Stimulated activated CD8-positive, alpha-beta memory T cell treated with anti-CD3 and anti-CD28 coated beads, Interleukin-7, amount 100 ng/mL, for 48 hours (primary cell): ENCODE measurements around the gene OVAAL.
"Not testable (repeated sequence)": the region's sequence is repeated elsewhere in the genome, so short reads cannot be mapped to it uniquely, and the experiment has no call there.

ENCODE experiments used
- DNase-seq, 2 donors: peaks; one replicate each; pipeline ENCODE4 v3.0.0-alpha.2; 2020; ENCODE audit warnings: low read depth in 1 of 2; ENCODE audit errors: extremely low read depth in 1 of 2

OVAAL gene

DNA sequence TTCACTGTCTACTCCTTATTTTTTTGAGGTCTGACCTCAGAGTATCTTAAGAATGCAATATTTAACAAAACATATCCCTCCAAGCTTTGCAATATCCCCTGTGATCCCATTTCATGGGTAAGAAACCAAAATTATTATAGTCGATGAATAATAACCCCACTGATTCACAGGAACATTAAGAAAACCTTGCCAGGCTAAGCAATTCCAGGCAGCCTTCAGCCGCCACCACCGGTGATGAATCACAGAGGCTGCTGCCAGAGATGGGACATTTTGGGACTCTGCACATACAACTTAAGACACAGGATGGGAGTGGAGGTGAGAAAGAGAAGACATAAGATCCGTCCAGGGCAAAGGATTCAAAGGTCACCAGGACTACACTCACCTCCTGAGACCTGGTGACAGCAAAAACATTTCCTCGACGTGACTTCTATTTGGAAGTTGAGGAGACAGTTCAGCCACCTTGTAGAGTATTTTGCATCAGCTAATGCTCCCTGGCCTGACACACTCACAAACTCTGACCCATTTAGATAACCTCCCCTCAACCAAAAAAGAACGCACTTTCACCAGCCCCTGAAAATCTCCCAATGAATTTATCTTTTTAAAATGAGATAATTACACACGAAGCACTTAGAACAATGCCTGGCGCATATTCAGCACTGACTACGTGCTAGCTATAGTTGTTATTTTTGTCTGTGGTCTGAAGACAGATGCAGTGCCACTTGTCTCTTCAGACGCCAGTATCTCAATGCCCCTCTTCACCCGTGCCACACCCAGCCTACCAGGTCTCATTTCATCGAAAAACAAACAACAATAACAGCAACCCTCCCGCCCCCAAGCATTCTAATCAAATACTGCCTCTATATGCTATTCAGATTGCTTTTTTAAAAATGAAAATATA, 17.8 kb upstream of the OVAAL start:
- no peak for DNase-seq

DNA sequence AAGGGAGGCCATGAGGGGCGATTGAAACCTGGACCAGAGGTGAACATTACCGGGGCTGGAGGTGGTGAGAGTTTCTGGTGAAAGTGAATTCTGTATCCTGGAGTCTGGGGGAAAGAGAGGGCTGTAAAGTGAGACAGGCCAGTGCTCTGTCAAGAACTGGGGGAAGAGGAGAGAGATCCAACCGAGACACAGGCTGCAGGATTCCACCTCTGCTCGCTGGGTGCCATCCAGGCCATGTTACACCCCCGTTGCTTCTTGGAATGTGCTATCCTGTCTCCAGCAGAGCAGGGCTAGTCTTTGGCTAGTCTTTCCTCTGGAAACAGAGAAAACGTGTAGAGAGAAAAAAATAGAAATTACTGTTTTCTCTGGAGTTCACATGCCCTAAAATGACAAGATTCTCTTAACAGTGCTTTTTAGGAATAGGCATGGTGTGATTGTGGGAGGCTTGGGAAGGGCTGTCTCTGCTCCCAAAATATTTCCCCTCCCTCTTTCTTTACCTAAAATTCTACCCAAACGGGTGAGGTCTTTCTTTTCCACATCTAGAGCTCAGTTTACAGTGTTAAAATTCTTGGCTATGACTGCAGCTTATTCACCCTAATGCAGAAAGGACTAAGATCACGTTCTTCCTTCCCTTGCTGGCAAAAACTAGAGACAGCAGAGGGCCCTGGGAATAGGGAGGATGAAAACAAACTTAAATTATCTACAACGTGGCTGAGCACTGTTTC, 16.5 kb upstream of the OVAAL start:
- no peak for DNase-seq

GRCh38 chr1:180542838-180543145, 16.0 kb upstream of the OVAAL start:
- no peak for DNase-seq

- no peak for DNase-seq
Measured at GRCh38 chr1:180544050-180544449, 14.7 kb upstream of the OVAAL start.

DNA sequence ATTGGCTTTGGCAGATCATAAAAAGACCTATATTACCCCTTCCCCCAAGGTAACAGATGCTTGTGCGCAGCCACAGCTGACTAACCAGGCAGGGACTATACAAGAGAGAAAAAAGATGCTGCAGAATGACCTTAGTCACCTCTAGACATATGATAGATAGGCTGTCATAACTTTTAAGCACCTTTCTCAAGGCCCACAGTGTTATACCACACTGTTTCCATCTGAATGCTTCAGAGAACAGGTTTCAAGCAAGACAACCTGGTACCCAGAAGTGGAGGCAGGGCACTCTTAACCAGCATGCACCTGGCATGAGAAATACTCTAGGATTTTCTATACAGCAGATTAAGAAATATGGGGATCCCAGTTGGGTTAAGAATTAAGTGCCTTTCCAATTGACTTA, 12.8 kb upstream of the OVAAL start:
- no peak for DNase-seq

GRCh38 chr1:180548686-180549317, 10.0 kb upstream of the OVAAL start:
- no peak for DNase-seq

DNA sequence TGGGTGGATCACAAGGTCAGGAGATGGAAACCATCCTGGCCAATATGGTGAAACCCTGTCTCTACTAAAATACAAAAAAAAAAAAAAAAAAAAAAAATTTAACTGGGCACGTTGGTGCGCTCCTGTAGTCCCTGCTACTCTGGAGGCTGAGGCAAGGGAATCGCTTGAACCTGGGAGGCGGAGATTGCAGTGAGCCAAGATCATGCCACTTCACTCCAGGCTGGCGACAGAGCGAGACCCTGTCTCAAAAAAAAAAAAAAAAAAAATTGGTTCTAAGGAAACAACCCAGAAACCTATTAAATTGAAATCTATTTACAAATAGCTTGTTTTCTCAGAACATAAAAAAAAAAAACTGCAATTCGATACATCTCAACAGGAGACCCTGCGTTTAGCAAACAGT, 9.0 kb upstream of the OVAAL start:
- not testable (repeated sequence) for DNase-seq

GRCh38 chr1:180550241-180550640, 8.5 kb upstream of the OVAAL start:
- no peak for DNase-seq

DNA sequence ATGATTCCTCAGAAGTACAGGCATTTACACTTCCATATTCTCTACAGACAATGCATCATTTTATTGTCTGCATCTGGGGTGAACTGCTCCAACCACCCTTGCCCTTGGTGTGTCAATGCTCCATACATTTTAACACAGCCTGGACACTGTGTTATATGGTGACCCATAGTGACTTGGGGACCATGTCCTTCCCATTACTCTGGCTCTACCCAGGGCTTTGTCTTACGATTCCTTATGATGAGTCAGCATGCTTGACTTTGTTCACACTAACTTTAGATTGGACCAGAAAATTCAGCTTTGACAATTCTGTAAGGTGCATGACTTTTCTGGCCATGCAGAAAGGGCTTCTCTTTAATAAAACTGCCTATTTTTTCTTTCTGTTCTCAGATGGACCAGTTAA, 6.8 kb upstream of the OVAAL start:
- DNase-seq, result no peak

GRCh38 chr1:180553046-180553445, 5.7 kb upstream of the OVAAL start:
- DNase-seq, result not testable (repeated sequence)

DNA sequence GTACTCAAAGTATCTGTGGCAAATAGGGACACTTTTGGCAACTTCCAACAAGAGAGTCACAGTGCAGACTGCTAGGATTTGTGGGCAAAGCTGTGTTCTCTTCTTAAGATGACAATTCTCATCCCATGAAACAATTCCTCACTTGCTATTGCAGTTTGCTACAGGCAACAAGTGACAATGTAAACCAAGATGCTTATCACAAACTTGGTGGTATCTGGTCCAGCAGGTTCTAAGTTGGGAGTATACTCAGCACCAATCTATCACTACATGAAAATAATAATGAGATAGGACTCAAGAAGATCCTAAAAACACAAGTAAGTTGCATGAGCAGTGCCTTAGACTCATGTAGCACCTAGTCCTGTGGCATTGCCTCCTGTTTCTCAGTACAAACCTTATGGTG, 3.4 kb upstream of the OVAAL start:
- no peak for DNase-seq

DNA sequence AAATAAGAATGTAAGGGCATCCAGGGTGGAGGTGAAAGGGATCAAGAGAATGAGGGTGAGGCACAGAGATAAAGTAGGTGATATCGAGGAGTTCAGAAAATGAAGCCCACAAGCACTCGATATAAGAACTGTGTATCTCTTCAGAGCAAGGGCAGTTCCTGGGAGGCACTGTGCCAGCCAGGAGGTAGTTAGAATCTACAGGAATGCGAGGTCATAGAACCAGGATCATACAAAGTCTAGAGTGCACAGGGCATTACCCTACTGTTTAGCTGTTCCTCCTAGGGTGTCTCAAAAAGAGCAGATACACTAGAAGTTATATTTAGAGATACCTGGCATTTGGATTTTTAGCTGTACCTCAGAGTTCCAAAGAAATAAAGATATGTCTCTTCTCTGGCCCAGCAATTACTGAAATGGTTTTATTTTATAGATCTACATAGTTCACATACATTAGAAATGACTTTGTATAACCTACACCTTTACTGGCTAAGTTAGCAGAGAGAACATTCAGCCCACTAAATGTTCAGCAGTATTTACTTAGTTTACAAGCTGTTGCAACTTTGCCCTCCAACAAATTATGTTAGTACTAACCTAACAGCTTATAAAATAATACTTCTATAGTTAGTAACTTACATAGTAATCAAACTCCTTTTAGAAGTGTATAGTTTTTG, 1.6 kb downstream of the OVAAL start:
- DNase-seq, result no peak

GRCh38 chr1:180560868-180561600, 2.3 kb downstream of the OVAAL start:
- no peak for DNase-seq

DNA sequence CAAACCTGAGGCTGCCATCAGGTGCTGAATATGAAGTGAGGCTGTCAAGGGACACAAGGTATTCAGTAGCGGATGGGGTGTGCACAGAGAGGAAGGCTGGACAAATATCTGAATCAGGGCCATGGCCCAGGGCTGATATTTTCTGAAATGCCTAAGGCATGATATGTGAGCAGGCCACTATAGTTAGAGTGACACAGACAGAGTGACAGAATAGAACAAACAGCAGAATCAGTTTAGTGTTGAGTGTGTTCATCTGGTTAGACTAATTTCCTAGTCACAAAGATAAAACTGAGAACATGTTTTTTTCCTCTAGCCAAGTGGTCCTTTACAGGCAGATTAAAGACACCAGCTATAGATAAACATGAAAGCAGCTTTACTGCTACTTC, 3.9 kb downstream of the OVAAL start:
- no peak for DNase-seq

DNA sequence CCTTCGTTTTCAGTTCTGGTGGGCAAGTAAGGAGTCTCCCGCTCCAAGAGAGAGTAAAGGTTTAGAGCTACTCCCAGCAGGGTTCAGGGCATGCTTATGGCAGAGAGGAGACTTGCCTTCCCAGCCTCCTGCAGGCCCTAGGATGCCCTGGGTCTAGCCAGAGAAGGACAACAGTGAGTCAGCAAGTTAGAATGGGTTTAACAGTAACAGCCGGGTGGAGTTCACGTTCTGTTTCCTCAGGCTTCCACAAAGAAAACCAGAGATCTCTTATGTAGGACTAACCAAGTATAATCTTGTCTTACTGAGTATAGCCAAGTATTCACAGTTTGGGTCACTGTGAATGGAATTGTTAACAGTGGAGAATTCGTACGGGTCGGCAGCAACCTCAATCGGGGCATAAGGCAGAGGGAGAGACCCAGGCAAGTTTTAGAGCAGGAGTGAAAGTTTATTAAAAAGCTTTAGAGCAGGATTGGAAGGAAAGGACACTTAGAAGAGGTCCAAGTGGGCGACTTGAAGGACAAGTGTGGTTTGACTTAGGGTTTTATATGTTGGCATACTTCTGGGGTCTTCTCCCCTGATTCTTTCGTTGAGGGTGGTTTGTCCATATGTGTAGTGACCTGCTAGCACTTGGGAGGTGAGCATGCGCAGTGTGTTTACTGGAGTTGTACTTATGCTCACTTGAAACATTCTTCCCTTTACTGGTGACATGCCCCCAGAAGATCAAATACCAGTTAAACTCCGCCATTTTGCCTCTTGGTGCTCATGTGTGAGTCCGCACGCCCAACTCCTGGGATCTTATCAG, 4.5 kb downstream of the OVAAL start:
- no peak for DNase-seq

- DNase-seq, result no peak
Measured at GRCh38 chr1:180565121-180565871, 6.5 kb downstream of the OVAAL start.

GRCh38 chr1:180566026-180566425, 7.3 kb downstream of the OVAAL start:
- DNase-seq, result no peak

GRCh38 chr1:180566495-180566894, 7.7 kb downstream of the OVAAL start:
- DNase-seq, result no peak

- DNase-seq, result no peak
Measured at GRCh38 chr1:180567654-180568053, 8.9 kb downstream of the OVAAL start.
